Putamen (tissue), 1 donor: ENCODE results near the gene TFAM.
"Not testable (repeated sequence)": the region's sequence is repeated elsewhere in the genome, so short reads cannot be mapped to it uniquely, and the experiment has no call there.

ENCODE experiments used
- DNase-seq: peaks from one replicate; pipeline ENCODE4 v3.0.0-alpha.2; 2016; ENCODE audit warnings: low spot score

Gene TFAM

DNA sequence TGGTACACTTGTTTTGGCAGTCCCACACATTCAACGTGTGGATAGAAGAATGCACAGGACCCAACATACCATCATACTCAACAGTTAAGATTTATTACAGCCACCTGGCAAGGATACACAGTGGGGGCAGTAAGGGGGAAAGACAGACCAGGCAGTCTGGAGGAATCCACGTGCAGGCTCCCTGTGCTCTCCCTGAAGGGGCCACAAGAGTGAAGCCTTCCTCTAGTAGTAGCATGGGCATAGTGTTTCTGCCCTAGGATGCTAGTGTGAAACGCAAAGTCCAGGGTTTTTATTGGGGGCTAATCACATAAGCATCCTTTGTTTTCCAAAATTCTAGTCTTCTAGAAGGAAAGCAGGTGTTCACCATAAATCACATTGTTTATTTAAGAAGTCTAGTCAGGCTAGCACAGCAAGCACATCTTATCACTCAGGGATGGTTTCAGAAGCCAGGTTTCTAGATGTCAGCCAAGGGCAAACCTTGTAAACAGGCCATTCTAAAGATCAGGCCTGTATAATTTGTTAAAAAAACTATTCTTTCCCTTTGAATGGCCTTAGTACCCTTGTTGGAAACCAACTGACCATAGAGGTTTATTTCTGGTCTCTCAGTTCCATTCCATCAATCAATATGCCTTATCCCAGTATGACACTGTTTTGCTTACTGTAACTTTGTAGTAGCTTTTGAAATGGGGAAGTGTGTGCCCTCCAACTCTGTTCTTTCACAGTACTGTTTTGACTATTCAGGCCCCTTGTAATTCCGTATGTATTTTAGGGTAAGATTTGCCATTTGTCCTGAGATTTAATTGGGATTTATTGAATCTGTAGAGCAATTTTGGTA, 12.4 kb upstream of the TFAM start:
- no peak for DNase-seq

DNA sequence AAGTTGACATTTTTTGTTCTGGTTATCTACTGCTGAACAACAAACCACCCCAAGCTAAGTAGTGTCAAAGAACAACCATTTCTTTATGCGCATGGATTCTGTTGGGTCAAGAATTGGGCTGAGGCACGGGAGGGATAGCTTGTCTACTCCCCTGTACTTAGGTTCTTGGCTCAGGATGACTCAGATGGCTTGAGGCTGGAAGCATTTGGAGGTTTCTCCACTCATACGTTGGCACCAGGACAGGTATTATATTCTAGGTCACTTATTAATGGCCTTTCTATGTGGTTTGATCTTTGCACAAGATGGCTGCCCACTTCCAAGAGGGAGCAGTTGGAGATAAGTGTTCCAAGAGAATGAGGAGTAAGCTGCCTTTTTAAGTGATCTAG, 11.8 kb upstream of the TFAM start:
- DNase-seq, result no peak

DNA sequence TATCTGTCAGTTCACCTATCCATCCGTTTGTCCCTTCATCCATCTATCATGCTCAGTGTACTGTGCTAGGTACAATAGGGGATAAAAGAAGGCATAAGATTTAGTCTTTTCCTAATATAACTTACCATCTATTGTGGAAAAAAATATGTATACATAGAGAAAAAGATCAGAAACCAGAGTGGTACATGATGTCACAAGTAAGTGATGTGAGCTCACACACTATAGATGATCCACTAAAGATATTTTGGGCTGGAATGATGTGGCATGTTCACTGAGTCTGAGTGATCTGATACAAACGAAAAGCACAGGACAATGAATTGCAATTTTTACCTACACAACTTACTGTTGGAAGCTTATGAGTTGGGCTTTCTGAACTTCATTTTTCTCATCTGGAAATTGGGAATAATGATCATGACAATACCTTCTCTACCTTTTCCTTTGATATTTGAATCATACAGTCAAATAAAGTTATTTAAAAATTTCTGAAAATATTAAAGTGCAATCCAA, 2.7 kb upstream of the TFAM start:
- DNase-seq, result no peak

DNA sequence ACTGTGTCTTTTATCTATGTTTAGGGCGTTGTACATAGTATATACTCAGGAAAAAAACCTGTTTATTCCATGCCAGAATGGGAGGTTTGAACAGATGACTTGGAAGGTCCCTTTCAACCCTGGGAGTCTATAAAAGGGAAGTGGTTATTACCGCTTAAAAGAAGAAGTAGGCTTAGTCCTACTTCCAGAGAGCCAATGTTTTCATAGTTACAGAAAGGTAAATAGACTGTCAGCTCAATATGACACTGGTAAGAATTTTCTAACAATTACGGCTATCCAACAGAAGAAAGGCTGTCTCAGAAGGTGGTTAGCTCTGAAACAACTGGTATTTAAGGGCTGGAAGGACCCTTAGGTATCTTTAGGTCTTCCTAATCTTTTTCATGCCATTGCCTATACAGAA, 1.1 kb upstream of the TFAM start:
- DNase-seq, result peak; percentile 25

DNA sequence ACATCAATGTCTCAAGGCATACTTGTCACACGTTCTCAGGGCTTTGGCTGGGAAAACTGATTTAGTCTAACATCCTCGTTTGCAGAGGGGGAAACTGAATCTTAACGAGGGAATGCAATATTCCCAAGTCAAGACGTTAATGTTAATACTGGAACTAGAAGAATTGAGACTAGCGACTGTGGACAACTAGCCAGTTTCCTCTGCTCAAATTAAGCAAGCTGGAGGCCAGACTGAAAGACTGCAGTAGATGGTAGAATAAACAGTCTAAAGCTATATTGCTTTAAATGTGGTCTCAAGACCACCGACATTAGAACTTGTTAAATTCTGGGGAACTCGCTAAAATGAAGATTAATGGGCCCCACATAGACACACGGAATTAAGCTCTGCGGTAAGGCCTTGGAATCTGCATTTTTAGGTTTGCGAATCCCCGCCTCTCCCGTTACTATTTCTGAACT, 639 bp upstream of the TFAM start:
- no peak for DNase-seq

DNA sequence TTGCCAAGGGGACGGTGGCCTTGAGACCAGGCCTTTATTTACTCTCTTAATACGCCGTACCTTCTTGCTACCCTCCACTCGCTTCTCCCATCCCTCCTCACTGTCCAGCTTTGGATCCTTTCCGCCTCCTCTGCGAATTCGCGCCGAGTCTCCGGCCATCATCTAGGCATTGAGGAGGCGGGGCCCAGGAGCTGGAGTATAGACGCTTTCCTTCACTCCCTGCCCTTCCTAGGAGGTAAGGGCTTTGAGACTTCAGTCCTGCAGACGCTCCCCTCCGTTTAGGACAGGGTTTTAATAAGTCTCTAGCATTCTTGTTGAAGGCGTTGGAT, 538 bp downstream of the TFAM start:
- no peak for DNase-seq

DNA sequence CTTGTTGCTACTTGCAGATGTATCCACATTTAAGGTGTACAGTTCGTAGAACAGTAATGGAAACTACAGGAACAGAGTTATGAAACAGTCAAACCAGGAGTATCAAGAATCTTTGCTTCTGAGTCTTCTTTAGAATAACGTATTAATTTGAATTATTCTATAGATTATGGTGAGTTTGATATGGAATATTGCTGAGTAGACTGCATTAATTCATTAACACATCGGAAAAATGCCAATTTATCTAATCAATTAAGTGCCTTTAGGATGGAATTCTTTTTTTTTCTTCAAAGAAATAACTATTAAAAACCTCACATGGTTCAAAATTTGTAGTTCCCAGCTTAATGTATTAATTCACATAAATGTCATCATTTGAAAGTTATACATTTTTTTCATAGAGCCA, 3.8 kb downstream of the TFAM start:
- no peak for DNase-seq

DNA sequence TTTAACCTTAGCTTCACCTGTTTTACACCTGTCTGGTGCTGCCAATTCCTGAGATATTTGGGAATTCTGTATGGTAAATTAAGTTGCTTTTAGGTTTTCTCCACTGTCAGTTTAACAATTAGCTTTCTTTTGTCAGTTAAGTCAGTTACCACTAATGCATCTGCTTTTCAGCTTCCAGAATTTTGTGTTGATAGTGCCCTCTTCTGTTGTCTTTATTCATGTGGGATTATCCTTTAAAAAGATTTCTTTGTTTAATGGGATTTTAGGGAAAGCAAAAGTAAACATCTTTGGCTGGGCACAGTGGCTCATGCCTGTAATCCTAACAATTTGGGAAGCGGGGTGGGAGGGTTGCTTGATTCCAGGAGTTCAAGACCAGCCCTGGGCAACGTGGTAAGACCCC, 8.1 kb downstream of the TFAM start:
- no peak for DNase-seq

DNA sequence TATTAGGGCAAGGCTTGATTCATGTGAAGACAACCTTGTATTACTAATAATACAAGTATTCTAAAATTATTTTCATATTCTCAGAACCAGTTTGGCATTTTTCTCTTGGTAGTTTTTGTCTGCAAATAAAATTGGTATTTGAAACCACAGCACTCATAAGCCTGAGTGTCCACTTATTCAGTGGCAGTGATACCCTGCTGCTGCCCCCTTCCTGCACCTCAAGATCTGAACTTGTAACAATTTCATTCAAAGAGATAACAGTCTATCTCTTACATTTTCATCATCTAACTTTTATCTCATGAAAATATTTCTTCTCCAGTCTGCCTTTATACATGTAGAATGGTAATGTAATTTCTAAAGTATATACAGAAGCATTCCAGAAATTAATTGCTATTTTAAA, 9.3 kb downstream of the TFAM start:
- no peak for DNase-seq

DNA sequence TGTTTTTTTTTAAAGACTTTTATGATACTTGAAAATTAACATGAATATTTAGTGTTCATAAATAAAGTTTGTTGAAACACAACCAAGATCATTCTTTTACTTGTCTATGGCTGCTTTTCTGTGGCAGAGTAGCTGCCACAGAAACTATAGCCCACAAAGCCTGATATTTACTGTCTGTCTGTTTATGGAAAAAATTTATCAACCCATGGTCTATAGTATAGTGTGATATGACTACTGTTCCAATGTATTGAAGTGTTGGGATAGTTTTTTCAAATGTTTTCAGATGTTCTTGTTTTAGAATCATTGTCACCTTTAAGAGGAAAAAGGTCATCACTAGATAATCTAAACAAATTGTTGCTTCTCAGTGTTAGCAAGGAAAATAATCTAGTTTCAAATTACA, 10.8 kb downstream of the TFAM start:
- no peak for DNase-seq

DNA sequence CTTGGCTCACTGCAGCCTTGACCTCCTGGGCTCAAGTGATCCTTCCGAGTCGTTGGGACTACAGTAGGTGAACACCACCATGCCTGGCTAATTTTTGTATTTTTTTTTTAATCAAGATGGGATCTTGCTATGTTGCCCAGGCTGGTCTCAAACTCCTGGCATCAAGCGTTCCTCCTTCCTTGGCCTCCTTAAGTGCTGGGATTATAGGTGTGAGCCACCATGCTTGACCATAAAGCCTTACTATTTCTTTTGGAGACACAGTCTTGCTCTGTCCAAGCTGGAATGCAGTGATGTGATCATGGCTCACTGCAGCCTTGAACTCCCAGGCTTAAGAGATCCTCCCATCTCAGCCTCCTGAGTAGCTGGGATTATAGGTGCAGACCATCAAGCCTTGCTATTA, 12.6 kb downstream of the TFAM start:
- DNase-seq, result no peak

DNA sequence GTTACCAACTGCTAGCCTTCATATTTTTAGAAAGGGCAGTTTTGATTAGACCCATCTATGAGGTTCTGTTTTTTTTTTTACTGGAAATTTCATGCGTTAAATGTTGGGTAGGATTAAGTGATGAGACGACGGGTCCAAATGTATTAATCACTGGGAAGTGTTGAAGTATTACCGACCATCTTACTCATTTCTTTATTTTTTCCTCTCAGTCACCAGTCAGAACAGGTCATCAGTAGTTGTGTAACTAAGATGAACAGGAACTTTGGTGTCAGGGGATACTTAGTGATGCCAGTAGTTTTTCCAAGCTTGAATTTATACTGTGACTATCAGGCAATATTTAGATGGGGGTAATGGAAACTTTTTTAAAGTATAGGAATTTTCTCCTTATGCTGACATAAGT, 14.2 kb downstream of the TFAM start:
- no peak for DNase-seq

DNA sequence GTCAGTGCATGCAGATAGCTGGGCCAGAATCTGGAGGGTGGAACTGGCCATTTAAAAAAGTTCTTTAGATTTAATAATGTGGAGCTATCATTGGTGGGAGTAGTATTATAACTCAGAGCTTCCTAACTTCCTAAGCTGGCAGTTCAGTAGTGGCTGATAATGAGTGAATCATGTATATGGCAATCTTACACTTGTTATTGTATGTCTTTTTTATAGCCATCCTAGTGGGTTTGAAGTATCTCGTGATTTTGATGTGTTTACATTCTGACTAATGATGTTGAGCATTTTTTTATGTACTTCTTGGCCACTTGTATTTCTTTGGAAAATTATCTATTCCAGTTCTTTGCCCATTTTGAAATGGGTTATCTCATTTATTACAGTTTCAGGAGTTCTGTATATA, 15.4 kb downstream of the TFAM start:
- DNase-seq, result no peak

DNA sequence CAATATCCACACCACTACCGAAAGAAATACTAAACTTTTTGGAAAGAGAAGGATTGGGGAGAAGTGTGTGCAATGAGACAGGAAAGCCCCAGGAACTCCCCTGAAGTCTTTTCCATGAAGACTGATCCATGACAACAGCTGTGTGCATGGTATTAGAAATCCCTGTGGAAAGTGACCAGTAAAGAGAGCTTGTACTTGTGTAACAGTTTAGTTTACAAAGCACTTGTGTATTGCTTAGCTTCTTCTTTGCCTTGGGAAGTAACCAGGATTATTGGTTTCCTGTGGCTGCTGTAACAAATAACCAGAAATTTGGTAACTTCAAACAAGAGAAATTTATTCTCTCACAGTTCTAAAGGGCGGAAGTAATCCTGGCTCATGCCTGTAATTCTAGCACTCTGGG, 18.8 kb downstream of the TFAM start:
- no peak for DNase-seq

DNA sequence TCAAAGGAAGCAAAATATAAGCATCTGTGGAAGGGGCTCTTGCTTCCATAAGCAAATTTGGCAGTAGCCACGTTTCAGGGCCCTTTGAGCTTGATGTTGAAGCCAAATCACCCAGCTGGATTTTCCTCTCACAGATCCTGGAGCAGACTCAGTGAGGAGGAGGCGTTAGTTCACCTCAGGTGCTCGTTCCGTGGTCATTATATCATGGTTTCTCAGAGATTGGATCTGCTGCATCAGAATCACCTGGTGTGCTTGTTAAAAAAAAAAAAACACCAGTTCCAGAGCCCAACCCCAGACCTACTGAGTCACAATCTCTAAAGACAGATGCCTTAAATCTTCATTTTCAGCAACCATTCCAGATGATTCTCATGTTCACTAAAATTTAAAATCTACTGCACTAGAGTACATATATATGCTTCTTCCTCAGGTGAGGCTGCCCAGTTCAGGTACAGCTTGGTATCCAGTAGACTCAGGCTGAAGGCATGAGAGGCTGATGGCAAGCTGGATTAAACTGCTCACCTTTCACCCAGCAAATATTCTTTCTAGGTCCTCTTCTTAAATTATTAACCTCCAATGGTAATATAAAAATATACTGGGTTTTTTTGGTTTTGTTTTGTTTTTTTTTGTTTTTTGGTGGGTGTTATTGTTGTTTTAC, 24.9 kb downstream of the TFAM start:
- no peak for DNase-seq

DNA sequence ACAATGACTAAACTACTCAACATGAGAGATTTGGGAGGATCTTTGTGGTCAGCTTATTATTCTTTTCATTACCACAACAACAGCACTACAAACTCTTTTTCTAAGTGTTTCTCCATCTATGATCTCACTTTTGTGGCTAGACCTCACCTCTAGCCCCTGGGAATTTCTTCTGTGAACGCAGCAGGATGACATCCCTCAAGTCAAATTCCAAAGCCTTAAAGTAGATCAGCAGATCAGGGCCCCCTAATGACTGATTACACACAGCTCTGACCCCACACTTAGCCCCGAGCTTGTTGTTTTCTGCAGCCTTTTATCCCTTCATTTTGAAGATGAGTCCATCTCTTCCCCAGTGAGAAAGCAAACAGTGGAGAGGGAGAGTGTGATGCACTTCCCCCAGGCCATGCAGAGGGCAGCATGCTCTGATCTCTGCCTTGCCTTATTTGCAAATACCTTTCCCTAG, 27.3 kb downstream of the TFAM start:
- DNase-seq, result no peak

DNA sequence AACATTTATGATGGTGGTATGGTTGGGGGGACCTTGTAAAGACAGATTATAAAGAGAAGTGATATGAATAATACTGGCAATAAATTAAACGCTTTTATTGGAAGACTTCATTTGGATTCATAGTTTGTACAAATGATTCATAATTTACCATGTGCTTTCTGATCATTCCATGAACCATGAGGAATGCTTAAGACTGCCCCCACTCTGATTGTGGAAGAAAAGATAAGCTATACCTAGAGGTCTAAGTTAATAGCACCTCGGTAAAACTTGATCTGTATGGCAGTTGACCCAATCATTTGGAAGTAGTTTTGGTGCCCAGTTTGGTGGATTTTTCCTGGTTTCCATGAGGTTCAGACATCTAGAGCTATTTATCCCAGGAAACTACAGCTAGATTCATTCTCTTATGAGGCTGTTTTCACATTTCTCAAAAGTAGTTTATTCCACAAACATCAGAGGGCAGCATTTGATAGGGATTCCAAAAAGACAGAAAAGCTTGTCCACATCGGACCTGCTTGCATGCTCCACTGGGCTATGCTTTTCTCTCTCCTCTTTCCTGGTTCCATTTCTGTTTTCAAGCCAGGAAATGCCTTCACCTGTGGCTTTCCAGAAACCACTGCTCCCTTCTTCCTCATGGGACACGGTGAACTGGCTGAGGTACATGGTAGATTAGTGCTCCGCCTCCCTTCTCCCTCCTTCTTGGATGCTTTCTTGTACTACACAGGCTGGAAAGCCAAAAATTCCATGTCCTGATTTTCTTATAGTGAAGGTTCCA, 29.2 kb downstream of the TFAM start:
- DNase-seq, result no peak

DNA sequence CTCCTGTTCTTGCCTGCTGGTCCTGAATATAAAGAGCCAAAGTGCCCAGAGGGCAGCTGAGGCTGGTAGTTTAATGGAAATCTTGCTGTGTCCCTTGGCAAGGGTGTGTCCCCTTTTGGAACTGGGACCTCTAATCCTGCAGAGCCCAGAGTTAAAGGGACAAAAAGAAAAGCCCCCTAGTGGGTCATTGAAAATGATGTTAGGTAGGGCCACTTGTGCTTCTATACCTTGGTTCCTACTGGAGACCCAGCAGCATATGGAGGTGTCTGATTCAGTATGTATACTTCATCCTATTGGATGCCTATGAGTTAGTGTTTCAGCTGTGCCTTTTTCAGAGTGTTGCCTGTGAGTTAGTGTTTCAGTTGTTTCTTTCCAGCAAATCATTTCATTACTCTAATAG, 30.5 kb downstream of the TFAM start:
- no peak for DNase-seq

DNA sequence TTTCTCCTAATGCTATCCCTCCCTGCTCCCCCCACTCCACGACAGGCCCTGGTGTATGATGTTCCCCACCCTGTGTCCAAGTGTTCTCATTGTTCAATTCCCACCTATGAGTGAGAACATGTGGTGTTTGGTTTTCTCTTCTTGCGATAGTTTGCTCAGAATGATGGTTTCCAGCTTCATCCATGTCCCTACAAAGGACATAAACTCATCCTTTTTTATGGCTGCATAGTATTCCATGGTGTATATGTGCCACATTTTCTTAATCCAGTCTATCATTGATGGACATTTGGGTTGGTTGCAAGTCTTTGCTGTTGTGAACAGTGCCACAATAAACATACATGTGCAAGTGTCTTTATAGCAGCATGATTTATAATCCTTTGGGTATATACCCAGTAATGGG, 32.7 kb downstream of the TFAM start:
- DNase-seq, result not testable (repeated sequence)

DNA sequence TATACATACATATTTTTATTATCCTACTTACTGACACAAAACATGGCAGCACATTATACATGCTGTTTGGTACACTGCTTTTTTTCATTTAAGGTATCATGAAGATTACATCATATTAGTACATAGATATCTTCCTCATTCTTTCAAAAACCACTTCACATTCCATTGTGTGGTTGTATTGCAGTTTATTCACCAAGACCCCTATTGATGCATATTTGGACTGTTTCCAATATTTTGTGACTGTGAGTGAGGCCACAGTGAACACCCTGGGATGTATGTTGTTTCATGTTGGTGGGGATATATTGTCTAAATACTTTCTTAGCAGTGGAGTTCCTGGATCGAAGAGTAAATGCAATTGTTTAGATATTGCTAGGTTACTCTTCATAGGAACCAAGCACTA, 39.0 kb downstream of the TFAM start:
- no peak for DNase-seq

DNA sequence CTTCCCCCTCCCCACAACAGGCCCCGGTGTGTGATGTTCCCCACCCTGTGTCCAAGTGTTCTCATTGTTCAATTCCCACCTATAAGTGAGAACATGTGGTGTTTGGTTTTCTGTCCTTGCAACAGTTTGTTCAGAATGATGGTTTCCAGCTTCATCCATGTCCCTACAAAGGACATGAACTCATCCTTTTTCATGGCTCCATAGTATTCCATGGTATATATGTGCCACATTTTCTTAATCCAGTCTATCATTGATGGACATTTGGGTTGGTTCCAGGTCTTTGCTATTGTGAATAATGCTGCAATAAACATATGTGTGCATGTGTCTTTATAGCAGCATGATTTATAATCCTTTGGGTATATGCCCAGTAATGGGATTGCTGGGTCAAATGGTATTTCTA, 43.2 kb downstream of the TFAM start:
- not testable (repeated sequence) for DNase-seq

DNA sequence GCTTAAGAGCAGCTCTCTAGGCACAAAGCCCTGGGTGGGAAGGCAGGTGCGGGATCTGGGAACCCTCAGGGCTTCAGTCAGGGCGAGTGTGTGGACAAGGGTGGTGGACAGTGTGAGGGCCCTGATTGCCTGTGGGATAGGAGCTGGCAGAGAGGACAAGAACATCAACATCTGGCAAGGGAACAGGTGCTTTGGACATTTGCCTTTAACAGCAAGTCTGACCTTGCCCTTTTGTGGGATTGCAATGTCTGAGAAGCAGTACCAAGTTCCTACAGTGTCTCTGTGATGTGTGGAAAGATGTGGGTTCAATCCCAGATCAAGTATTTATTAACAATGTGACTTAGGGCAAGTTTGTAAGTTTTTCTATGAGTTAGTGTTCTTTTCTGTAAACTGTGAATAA, 46.7 kb downstream of the TFAM start:
- no peak for DNase-seq

DNA sequence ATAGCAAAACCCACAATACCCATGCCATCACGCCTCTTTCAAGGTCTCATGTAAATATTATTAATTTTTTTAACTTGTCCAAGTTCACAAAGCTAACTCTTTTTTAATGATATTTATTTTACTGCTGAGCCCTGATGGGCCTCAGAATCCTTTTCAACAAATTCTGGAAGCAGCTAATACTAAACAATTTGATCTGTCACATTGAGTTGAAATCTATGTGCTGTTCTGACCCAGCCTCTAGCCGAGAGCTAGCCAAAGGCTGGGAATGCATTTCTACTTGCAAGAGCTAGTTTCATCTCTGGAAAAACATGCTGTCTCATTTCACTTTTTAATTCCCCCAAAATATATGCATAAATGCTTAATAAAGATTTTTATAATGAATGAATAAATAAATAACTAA, 47.9 kb downstream of the TFAM start:
- DNase-seq, result no peak
